ENCODE data around the gene CDYL.

The CDYL gene

DNA sequence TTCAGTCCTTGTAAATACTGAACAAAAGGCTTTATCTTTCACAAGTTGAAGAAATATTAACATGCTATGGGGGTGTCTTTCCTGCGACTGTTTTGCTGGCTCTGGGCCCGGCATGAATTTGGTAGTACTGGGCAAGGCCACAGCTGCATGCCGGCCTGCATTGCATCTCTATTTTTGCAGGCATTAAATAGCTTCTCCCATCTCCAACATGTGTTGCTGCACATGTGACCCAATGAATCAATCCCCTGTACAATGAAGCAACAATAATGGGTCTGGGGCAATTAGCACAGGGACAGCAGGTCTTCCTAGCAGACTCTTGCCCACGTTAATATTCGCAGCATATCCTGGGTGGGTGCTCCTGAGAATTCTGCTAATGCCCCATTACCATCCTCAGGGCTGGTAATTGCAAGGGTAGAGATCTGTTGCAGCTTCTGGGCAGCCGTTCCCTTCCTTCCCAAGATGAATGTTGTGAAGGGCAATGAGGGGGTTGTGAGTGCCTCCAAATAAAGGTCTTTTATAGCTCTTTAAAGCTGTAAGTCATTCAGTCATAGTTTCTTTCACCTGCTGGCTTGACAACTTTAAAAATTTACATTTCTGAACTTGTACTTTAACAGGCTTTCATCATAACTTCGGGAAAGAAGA, 24.3 kb upstream of the CDYL start:
- TF ChIP-seq CTCF (conservative IDR thresholded peaks at IDR 0.05; ENCODE audit: low read depth, low read length), result no peak
- no peak overlapping the region for H3K4me3 ChIP-seq (ENCODE audit: low read depth, low read length)
- no peak for DNase-seq (ENCODE audit: low read depth)

GRCh38 chr6:4756247-4756646, 20.0 kb upstream of the CDYL start:
- no peak for TF ChIP-seq CTCF (conservative IDR thresholded peaks at IDR 0.05; ENCODE audit: low read depth, low read length)
- no peak overlapping the region for H3K4me3 ChIP-seq (ENCODE audit: low read depth, low read length)
- DNase-seq (ENCODE audit: low read depth), result no peak

DNA sequence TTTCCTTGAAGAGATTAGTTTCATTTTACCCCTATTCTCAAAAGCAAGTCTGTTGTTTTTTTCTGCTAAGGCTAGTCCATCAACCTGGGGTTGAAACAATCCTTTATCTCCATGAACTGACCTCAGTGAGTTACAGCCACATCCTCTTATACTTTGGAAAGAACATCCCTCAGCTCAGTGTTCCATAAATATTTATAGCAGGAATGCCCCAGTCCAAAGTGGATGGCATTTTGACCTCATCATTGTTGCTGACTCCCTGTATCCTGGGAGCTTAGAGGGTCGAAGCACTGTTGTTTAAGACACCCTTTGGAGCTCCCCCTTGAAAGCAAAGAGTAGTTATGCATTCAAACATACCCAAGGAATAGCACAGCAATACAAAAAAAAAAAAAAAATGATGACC, 16.2 kb upstream of the CDYL start:
- DNase-seq (ENCODE audit: low read depth), result no peak
- no peak overlapping the region for H3K4me3 ChIP-seq (ENCODE audit: low read depth, low read length)
- no peak for TF ChIP-seq CTCF (conservative IDR thresholded peaks at IDR 0.05; ENCODE audit: low read depth, low read length)

DNA sequence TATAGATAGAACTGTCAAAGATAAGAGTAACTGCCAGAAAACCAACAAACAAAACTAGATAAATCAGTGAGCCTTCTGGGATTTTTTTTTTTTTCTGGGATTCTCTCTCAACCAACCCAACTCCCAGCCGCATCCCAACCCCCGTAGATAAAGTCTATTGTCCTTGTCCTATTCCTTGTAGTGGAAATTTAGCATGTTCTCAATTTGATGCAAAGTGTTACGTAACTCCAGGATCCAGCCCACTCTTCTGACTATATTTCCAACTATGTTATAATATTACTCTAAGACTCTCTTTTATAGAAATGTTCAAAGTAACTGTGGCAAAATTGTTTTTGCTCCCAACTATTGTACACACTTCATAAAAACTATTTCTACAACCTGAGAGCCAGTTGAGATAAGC, 15.4 kb upstream of the CDYL start:
- TF ChIP-seq CTCF (conservative IDR thresholded peaks at IDR 0.05; ENCODE audit: low read depth, low read length), result no peak
- H3K4me3 ChIP-seq (ENCODE audit: low read depth, low read length), result no peak overlapping the region
- no peak for DNase-seq (ENCODE audit: low read depth)

- no peak for DNase-seq (ENCODE audit: low read depth)
- H3K4me3 ChIP-seq (ENCODE audit: low read depth, low read length), result no peak overlapping the region
- no peak for TF ChIP-seq CTCF (conservative IDR thresholded peaks at IDR 0.05; ENCODE audit: low read depth, low read length)
Measured at GRCh38 chr6:4762294-4762693, 13.9 kb upstream of the CDYL start.

GRCh38 chr6:4763921-4764320, 12.3 kb upstream of the CDYL start:
- H3K4me3 ChIP-seq (ENCODE audit: low read depth, low read length), result no peak overlapping the region
- no peak for DNase-seq (ENCODE audit: low read depth)
- TF ChIP-seq CTCF (conservative IDR thresholded peaks at IDR 0.05; ENCODE audit: low read depth, low read length), result no peak

- no peak for DNase-seq (ENCODE audit: low read depth)
- no peak overlapping the region for H3K4me3 ChIP-seq (ENCODE audit: low read depth, low read length)
- no peak for TF ChIP-seq CTCF (conservative IDR thresholded peaks at IDR 0.05; ENCODE audit: low read depth, low read length)
Measured at GRCh38 chr6:4768815-4769214, 7.4 kb upstream of the CDYL start.
